Left ventricle myocardium superior (tissue), 1 donor: ENCODE results near the gene TRIM14. TPM values are rescaled to one million over a fixed set of nuclear protein-coding genes. Genes with fewer than 3 reads are reported as not detected.

Source experiments
- ATAC-seq: fragments of 200-7000 bp; cut with Tn5 transposase; one replicate; pipeline ENCODE4 v1.9.1; 2020; ENCODE audit warnings: mild to moderate bottlenecking, moderate library complexity
- DNase-seq: peaks from one replicate; pipeline ENCODE4 v3.0.0-alpha.2; 2020
- intact Hi-C: fragments of 100-400 bp; cut with micrococcal nuclease; formaldehyde crosslinking; loops from one replicate; pipeline ENCODE4 v1.11.0; 2022
- long read RNA-seq: library from polyadenylated mRNA; unstranded; transcript quantifications from one replicate; pipeline ENCODE4 v2.0.0, GENCODE V29; 2021
- total RNA-seq: library from RNA; stranded (reverse); fragmentation: NEBNext Ultra II Directional; extraction: Animal tissue kit (Norgen Biotek cat#: 25700); gene quantifications from one replicate; pipeline ENCODE4 v1.2.1, GENCODE V29; 2021
- donor health status: DM: no; HTN: yes; CAD: no; lungs with severe emphysema.

Gene TRIM14, protein sequence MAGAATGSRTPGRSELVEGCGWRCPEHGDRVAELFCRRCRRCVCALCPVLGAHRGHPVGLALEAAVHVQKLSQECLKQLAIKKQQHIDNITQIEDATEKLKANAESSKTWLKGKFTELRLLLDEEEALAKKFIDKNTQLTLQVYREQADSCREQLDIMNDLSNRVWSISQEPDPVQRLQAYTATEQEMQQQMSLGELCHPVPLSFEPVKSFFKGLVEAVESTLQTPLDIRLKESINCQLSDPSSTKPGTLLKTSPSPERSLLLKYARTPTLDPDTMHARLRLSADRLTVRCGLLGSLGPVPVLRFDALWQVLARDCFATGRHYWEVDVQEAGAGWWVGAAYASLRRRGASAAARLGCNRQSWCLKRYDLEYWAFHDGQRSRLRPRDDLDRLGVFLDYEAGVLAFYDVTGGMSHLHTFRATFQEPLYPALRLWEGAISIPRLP
- total RNA-seq, result 4.0 TPM
- long read RNA-seq, full-length matches to known transcripts, result 1 of 3 reads
- long read RNA-seq, partial matches to known transcripts, result 0 of 3 reads
- long read RNA-seq, other reads (novel, unspliced or antisense), result 2 of 3 reads

- DNase-seq (peak; percentile 76), ATAC-seq (peak; percentile 85)
- intact Hi-C loops, result no loop called here
Measured at GRCh38 chr9:98118640-98119601, at the start of gene TRIM14. TRIM14 (minus strand) TSS chr9:98119222; CDS start chr9:98119188, 34 bp downstream.

DNA sequence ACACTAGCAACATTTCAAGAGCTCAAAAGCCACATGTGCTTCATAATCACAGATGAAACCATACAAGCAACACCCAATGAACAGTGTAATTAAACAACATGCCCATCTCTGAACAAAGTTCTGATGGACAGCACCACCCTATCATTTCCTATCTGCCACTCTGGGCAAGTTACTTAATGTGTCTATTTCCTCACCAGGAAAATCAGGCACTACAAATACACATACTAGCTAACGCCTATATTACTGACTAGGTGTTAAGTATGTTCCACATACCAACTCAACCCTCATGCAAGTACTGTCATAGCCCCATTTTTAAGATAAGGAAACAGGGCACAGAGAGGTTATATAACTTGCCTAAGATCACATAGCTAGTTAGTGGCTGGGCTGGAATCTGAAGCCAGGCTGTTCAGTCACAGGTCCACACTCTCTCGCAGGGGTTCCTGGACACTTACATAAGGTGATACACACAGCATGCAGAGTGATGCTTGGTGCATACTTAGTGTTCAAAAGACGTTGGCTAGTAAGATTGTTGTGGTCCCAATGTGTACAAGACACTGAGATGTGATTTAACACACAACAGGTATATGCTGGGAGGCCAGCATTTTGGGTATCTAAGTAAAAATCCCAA, 49.2 kb upstream of the TRIM14 start:
- intact Hi-C loops, result no loop called here
- ATAC-seq, result no peak

DNA sequence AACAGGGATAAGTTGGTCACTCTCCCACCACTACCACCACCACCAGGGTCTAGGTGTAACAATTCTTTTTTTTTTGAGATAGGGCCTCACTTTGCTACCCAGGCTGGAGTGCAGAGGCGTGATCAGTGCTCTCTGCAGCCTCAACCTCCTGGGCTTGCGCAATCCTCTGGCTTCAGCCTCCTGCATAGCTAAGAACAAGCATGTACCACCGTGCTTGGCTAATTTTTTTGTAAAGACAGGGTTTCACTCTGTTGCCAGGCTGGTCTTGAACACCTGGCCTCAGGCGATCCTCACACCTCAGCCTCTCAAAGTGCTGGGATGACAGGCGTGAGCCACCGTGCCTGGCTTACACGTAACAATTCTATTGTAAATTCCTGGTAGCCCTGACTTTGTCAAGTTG, 45.9 kb upstream of the TRIM14 start:
- no peak for DNase-seq
- no peak for ATAC-seq
- intact Hi-C loops, result no loop called here

More for the DNA sequence above, 49.2 kb upstream of the TRIM14 start:
- no peak for DNase-seq

DNA sequence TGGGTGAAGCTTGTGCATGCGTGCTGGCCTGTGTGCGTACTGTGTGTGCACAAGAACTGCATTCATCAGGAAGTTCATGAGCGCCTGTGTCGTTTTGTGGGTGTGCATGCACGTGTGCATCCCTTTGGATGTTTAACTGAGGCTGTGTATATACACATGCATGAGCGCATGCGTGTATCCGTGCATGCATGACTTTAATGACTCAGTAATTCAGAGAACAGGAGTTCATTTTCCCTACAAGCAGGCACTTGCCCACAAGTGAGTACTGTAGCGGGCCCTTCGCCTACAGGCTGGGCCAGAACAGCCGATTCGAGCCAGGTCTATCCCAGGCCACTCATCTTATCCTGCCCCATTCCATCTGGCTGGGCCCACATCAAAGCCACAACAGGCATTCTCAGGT, 43.6 kb upstream of the TRIM14 start:
- DNase-seq, result no peak
- no peak for ATAC-seq
- intact Hi-C loops, result no loop called here

GRCh38 chr9:98161851-98162250, 42.8 kb upstream of the TRIM14 start:
- intact Hi-C loops, result no loop called here
- ATAC-seq (no peak), DNase-seq (no peak)

GRCh38 chr9:98159790-98160189, 40.8 kb upstream of the TRIM14 start:
- no peak for ATAC-seq
- intact Hi-C loops, result no loop called here
- no peak for DNase-seq

DNA sequence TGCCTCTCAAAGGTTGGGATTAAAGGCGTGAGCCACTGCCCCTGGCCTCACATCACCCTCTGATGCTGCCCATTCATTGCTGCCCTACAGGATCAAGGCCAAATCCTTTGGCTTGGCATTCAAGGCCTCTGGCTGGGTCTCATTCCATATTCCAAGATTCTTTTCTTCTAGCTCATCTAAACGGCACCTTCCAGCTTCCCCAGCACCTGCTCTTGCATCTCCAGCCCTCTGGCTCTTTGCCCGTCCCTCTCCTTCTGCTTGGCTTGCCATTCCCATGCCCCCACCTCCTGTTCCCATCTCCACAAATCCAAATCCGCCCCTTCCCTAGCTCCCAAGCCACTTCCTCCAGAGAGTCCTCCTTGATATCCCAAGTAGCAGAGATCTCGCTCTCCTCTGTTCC, 40.3 kb upstream of the TRIM14 start:
- DNase-seq (no peak), ATAC-seq (no peak)
- intact Hi-C loops, result no loop called here

DNA sequence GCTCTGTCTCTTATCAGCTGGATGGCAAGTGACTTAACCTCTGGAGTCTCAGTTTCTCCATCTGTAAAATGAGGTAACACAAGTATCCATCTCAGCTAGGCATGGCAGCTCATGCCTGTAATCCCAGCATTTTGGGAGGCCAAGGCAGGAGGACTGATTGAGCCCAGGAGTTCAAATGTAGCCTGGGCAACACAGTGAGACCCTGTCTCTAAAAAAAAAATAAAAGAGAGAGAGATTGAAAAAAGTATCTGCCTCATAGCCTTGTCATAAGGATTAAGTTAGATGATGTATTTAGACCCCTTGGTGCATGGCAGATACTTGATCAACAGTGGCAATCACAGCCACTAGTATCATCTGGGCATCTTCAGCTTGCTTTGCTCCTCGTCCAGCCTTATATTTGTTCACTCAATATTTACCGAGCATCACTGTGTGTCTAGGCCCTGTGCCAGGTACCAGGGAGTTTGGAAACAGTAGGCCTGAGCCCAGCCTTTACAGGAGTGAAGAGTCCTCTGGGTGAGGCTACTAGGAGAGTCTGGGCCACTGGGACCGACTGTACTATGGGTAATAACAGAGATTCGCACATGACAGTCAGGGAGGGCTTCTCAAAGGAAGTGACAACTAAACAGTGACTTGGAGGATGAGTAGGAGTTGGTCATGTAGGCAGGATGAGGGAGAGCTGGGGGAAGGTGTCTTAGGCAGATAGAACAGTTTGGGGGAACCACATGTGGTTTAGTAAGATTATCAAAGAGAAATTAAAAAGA, 39.2 kb upstream of the TRIM14 start:
- no peak for ATAC-seq
- intact Hi-C loops, result no loop called here
- DNase-seq, result no peak

GRCh38 chr9:98157372-98157771, 38.4 kb upstream of the TRIM14 start:
- intact Hi-C loops, result no loop called here
- DNase-seq (no peak), ATAC-seq (no peak)

DNA sequence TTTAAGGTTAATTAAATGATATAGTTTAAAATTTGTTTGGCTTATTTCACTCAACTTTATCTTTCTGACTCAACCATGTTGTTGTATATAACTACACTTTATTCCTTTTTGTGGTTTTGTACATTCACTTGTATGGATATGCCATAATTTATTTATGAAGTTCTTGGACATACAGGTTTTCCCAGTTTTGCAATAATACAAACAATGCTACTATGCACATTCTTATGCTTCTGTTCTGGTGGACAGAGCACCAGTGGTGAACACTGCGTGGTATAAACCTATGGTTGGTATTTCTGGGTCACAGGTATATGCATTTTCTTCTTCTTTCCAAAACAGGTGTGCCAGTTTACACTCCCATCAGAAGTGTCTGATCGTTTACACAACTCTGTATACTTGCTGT, 35.7 kb upstream of the TRIM14 start:
- intact Hi-C loops, result no loop called here
- ATAC-seq (no peak), DNase-seq (no peak)

- no peak for DNase-seq
- intact Hi-C loops, result no loop called here
- ATAC-seq, result no peak
Measured at GRCh38 chr9:98152526-98152925, 33.5 kb upstream of the TRIM14 start.

- no peak for DNase-seq
- intact Hi-C loops, result no loop called here
- peak; percentile 40 for ATAC-seq
Measured at GRCh38 chr9:98150721-98151120, 31.7 kb upstream of the TRIM14 start.

DNA sequence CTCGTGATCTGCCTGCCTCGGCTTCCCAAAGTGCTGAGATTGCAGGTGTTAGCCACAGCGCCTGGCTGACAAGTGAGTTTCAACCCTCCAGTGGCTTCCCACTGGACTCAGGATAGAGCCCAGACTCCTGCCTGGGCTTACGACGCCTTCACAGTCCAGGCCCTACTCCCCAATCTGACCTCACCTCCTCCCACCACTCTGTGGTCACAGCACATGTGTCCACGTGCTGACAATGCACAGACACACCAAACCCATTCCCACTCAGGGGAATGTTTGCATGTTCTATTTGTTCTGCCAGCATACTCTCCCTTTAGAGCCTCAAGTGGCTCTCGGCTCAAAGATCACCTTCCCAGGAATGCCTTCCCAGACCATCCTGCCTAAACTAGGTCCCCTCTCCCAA, 31.1 kb upstream of the TRIM14 start:
- intact Hi-C loops, result no loop called here
- ATAC-seq (no peak), DNase-seq (no peak)

DNA sequence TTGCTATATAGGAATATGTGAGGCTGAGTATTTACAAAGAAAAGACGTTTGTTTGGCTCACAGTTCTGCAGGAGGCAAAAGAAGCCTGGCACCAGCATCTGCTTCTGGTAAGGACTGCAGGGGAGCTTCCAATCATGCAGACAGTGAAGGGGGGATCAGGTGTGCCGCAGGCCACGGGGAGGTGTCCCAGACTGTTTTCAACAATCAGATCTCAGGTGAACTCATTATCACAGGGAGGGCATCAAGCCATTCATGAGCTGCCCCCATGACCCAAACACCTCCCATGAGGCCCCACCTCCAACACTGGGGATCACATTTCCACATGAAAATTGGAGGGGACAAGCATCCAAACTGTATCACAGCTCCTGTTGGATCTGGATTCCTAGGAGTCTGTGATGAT, 30.4 kb upstream of the TRIM14 start:
- no peak for DNase-seq
- ATAC-seq, result no peak
- intact Hi-C loops, result no loop called here

- intact Hi-C loops, result no loop called here
- ATAC-seq (no peak), DNase-seq (no peak)
Measured at GRCh38 chr9:98148486-98148885, 29.5 kb upstream of the TRIM14 start.

GRCh38 chr9:98147582-98147981, 28.6 kb upstream of the TRIM14 start:
- ATAC-seq (no peak), DNase-seq (no peak)
- intact Hi-C loops, result no loop called here

GRCh38 chr9:98146101-98146991, 27.3 kb upstream of the TRIM14 start:
- ATAC-seq (peak; percentile 38), DNase-seq (peak; percentile 50)
- intact Hi-C loops, result no loop called here

DNA sequence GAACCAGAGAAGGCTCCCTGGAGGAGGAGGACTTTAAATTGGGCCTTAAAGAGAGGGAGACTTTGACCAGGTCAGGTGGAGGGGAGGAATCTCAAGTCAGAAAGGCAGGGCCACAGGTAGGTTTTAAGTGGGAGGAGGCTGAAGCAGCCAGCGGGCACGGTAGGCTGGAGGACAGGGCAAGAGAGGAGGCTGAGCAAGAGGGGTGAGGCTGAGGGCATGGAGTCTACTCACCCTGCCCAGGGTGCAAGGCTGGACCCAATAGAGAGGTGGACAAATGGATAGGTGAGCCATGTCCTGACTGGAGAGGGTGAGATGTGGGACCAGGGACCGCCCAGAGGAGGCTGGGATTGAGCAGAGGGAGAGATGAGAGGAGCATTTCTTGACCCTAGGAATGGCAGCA, 25.6 kb upstream of the TRIM14 start:
- no peak for DNase-seq
- intact Hi-C loops, result no loop called here
- no peak for ATAC-seq
